Effector CD8-positive, alpha-beta T cell (primary cell): ENCODE data around the gene IRX4.

Source experiments
- DNase-seq: peaks from one replicate; lab custom pipeline; 2025; lab: John Stamatoyannopoulos, UW

IRX4 gene

DNA sequence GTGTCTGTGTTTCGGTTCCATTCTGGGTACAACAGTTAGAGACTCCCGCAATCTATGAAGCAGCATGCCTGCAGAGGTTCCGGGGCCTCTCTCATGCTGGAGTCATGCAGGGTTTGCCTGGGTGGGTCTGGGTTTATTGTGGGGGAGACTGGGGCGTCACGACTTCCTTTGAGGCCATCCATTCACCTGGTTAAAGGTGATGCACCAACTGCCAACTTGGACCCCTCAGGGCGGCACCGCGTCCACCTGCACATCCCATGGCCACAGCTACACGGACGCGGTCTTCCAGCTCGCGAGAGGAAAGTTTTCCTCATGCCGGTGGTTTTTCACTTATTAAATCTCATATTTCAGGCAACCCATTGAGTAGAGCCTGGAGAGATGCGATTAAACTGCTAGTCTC is 30.9 kb upstream of the IRX4 start:
- no peak for DNase-seq

DNA sequence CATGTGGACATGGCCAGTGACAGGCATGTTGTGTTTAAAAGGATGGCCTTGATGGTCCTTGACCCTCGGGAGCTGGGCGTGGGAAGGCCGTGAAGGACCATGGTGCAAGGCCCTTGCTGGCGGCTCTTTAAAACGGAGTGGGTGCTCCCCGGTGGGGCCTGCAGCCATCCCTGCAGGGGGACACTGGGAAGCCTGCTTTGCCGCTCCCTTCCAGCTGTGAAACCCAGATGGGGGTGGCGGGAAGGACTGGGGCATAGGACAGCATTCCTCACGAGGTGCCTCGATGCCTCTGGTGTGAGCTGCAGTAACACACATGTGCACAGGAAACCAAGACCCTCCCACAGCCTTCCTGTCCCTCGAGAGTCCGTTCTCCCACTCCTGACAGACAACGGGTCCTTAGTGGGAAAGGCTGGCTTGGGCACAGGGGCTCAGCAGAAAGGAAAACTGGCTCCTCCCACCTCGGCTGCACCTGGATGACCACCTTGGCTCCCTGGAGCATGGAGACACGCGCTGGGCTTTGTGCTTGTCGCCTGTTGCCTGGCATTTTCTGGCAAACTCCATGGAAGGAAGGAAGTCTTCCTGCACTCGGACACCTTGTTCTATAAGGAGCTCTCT is 30.3 kb upstream of the IRX4 start:
- DNase-seq: no peak

DNA sequence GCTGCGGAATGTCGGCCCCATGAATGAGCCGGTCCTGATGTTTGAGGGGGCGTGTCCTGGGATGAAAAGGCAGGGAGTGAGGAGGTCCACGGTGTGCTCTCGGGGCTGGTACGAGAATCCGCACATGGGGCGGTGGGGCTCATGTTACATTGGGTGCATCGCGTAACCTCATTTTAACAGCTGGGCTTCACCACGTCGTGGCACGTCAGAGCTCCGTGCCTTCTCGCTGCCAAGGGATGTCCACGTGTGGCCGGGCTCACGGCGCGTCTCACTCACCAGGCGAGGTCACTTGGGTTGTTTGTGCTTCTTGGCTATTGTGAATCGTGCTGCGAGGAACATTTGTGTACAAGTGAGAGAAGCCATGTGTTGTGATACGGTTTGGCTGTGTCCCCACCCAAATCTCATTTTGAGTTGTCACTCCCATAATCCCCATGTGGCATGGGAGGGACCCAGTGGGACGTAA is 29.1 kb upstream of the IRX4 start:
- DNase-seq: no peak

- no peak for DNase-seq
Observed at GRCh38 chr5:1910861-1911772, 28.4 kb upstream of the IRX4 start.

- no peak for DNase-seq
Observed at GRCh38 chr5:1910081-1910760, 27.5 kb upstream of the IRX4 start.

DNA sequence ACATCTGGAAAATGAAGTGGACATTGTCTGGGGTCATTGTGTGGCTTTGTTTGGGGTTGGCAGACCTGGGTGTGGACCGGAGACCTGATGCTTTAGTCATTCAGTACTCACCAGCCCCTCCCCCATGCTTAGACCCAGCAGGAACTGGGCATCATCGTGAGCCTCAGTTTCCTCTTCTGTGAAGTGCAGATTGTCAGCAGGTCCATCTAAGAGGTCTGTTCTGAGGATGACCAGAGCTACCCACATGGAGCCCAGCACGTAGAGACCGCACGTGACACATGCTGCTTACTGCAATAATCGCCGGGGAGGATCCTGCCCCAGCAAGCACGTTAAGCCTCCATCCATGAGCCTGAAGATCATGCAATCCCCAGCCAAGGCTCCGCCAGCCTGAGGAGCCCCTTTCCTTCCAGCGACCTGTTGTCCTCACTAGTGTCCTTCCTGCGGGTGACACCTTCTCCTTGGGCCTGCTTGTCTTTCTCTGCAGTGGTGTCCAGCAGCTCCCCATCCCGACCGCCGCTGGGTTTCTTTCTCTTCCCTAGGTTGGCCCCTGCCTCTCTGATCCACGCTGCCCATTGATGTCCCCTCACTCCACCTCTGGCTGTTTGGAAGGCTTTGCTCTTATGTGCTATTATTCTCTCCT is 26.7 kb upstream of the IRX4 start:
- no peak for DNase-seq

DNA sequence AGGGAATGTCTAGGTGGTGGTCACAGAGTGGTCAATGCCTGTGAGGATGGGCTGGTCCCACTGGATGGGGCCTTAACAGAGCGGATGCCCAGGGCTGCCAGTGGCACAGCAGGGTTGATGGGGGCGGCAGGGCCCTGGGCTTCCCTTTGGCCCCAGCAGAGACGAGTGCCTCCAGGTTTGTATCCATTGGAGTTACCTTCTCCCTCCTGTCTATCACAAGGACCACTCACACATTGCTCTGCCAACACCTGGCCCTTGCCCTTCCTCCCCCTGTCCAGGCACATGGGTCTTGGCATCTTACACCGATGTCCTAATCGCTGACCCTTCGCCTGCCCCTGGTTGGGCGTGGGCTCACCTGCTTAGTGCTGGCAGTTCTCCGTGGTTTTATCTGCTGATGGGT is 26.2 kb upstream of the IRX4 start:
- no peak for DNase-seq

GRCh38 chr5:1907616-1908015 is 24.9 kb upstream of the IRX4 start:
- DNase-seq: no peak

DNA sequence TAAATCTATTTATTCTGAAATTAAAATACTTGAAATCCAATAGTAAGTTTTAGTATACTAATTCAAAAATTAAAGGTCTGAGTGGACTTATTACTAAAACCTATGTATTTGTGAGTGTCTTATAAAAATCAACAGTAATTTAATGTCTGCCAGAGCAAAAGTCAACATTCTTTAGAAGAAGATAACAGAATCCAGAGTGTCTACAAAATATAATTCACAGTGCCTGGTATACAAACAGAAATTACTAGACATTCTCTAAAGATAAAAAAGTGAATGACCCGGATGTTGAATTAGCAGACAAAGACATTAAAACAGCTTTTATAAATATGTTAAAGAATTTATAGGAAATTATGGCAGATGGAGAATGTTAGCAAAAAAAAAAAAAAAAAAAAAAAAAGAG is 22.4 kb upstream of the IRX4 start:
- no peak for DNase-seq

DNA sequence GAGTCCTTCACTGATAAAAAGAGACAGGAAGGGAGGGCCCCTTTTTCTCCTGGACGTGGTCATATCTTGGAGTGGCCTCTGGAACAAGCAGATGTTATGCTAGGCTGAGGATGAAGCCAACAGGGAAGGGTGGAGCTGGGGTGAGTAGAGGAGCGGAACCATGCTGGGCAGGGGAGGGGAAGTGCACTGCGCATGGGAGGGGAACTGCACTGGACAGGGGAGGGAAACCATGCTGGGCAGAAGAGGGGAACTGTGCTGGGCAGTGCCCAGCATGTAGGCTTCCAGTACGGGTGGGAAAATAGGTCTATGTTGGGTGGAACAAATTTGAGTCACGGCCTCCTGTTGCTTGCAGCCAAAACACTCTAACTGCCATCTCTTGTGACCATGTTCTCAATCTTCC is 19.3 kb upstream of the IRX4 start:
- no peak for DNase-seq

DNA sequence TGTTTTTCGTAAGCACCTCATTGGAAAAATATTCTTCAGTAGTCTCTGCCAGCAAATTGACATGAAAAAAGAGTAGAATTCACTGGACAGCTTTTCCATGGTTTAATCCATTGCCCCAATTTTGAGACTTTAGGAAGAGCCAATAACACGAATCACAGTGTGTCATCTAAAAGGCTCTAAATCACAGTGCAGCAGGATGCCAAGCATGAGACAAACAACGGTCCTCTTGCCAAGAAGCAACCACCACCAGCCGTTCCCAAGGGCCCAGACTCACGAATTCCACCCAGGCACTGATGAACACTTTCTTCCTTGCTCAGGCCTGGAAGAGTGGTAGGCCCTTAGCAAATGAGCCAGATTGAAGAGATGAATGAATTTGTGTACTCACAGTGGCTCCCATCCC is 18.3 kb upstream of the IRX4 start:
- DNase-seq: no peak

- DNase-seq: no peak
Observed at GRCh38 chr5:1899201-1899600, 16.5 kb upstream of the IRX4 start.

DNA sequence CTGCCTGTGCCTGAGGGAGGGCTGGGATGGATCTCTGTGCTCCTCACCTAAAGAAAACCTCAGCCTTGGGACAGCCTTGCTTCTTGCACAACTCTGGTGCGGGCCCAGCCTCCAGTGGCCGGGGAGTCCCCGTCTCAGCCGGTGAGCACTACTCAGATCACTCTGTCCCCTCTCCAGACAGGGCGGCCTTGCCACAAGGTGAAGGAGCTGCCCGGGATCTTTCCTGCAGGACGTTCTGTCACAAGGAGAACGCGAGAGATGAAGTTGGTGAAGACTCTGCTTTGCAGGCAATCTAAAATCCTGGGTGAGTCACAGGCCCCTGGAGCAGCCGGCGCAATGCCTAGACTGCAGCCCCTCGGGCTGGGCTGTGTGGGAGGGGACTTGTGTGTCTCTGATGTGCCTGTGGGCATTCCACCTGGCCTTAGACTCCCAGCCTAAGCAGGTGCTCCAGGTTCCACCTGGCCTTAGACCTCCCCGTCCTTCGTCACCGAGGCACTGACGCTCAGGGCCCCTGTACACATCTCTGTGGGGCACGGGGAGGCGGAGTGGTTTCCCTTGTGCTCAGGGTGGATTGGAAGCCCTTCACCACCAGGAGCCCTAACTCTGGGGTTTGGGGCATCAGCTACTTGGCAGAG is 15.2 kb upstream of the IRX4 start:
- no peak for DNase-seq

DNA sequence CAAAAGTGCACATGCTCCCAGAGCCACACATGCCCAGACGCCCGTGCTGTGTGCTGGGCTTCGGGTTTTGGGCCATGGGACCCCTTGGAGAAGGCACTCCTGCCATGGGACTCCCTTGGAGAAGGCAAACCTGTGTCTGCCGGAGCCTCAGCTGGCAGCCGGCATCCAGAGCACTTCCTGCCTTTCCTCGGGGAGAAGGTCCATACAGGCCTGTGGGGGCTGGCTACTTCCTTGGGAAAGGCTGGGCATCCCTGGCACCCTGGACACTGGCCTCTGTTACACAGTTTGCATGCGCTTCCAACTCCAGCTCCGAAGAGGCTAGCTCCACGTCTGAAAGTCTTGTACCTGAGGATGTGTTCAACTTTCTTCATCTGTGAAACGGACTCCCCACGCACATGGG is 14.7 kb upstream of the IRX4 start:
- no peak for DNase-seq

DNA sequence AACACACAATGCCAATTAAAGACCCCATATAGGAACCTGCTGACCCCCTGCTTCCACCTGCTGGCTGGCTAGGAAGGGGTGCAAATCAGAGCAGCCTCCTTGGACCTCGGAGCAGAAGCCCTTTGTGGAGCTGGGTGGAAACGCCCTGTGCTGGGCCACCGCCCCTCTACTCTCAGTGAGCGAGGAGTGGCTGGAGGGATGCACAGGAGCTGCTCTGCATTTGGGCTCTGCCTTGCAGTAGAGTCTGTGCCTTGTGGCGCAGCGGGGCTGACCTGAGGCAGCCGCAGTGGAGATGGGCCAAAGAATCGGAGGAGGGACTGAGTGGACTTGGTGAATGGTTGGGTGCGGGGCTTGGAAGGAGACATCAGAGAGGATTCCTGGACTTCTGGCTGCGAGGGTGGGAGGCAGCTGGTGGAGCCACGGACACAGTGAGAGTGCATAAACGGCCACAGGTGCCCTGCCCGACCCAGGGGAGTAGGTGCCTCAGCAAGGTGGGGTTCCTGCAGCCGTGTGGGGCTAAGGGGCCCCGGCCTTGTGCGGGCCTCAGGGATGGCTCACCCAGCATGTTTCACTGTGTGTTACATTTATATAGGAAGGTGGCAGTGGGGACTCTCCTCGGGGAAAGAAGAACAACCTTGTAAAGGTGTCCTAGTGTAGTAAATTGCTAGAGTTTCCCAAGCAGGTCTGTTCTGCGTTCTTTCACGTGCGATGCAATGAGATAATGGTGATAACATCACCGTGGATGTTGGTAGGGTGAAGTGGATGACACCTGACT is 14.1 kb upstream of the IRX4 start:
- no peak for DNase-seq

- DNase-seq: no peak
Observed at GRCh38 chr5:1895739-1896420, 13.2 kb upstream of the IRX4 start.

DNA sequence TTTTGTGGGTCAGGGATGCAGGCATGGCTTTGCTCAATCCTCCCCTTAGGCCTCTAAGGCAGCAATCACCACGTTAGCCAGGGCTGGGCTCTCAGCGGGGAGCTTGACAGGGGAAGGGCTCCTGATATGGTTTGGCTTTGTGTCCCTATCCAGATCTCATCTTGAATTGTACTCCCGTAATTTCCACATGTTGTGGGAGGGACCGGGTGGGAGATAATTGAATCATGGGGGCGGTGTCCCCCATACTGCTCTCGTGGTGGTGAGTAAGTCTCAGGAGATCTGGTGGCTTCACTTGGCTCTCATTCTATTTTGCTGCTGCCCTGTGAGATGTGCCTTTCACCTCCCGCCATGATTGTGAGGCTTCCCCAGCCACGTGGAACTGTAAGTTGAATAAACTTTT is 11.5 kb upstream of the IRX4 start:
- no peak for DNase-seq

- DNase-seq: no peak
Observed at GRCh38 chr5:1893754-1894153, 11.0 kb upstream of the IRX4 start.

DNA sequence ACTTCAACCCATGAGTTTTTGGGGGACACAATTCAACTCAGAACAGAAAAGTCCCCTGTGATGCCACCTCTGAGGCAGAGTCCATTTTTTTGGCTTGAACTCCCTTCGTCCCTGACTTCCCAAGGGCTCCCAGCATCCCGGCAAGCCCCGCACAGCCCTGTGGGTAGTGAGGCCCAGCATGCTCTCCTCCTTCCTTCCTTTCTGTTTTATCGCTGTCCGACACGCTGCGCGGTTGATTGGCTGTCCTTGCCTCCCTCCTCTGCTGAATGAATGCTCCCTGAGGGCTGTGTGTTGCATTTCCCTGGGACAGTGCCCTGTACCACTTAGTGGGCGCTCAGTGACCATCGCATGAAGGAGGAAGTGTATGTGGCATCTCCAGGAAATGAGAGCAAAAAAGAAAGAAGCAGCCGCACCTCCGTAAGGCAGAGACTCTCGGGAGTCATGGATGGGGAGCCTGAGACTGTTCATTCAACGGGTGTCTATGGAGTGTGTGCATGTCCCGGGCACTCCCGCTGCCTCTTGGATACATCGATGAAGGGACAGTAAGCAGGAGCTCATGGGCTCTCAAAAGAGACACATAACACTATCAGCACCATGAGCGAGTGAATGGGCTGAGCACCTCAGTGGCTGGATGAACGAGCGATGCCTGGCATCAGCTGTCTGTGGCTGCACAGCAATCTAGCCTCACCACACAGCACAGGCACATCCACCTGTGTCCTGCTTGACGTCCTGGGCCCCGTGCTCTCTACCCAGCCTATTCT is 10.1 kb upstream of the IRX4 start:
- no peak for DNase-seq

DNA sequence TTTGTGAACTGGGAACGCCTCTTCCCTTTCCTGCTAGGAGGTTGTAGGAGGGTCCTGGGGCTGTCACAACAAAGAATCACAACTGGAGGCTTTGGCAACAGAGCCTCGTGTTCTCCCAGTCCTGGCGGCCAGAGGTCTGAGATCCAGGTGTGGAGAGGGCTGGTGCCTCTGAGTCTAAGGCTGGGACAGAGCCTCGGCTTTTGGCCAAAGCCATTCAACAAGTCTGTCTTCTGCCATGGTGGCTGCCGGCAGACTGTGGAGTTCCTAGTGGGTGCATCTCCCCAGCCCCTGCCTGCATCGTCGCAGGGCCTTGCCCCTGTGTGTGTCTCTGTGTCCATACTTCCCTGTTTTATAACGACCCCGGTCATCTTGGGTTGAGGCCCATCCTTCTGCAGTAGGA is 9.5 kb upstream of the IRX4 start:
- DNase-seq: no peak
